A673 (cell line): ENCODE data around the gene ZNF639. TPM values are rescaled to one million over a fixed set of nuclear protein-coding genes. Genes with fewer than 3 reads are reported as not detected.

Source experiments
- BruUV-seq: library from RNA; stranded (reverse); fragments of 400-500 nt; replicated peaks from 2 replicates; lab custom pipeline; 2021; lab: Mats Ljungman, UMichigan
- CTCF ChIA-PET: fragments of 300-600 bp; sonication (Branson Sonifier 250); formaldehyde crosslinking; loops from one replicate; lab custom pipeline; 2022; ENCODE audit warnings: antibody characterized with exemption; lab: Charles Lee
- POLR2A ChIA-PET: fragments of 300-600 bp; sonication (Branson Sonifier 250); formaldehyde crosslinking; loops from one replicate; lab custom pipeline; 2022; ENCODE audit warnings: antibody characterized with exemption; ENCODE audit not compliant: low non-redundant PET; lab: Charles Lee
- DNase-seq: peaks from one replicate; pipeline ENCODE4 v3.0.0-alpha.2; 2015; ENCODE audit warnings: low spot score
- H3K27ac ChIP-seq: fragments of 200-600 bp; sonication (generic); 2 replicates; pipeline ENCODE4 v1.5.1; 2016; ENCODE audit warnings: mixed run types, low read depth, mild to moderate bottlenecking, mixed read lengths, antibody characterized with exemption, low read length; ENCODE audit not compliant: poor library complexity, severe bottlenecking
- H3K27me3 ChIP-seq: fragments of 200-600 bp; sonication (generic); replicated peaks from 2 replicates; pipeline ENCODE4 v1.6.1; 2017; ENCODE audit warnings: mixed run types, low read depth, mild to moderate bottlenecking, mixed read lengths, antibody characterized with exemption, low read length; ENCODE audit not compliant: insufficient read depth, poor library complexity
- H3K36me3 ChIP-seq: fragments of 200-600 bp; sonication (generic); 2 replicates; pipeline ENCODE4 v1.6.1; 2016; ENCODE audit warnings: mixed run types, mild to moderate bottlenecking, mixed read lengths, antibody characterized with exemption, low read length; ENCODE audit not compliant: insufficient read depth, poor library complexity, severe bottlenecking
- H3K4me1 ChIP-seq: fragments of 200-600 bp; sonication (generic); 2 replicates; pipeline ENCODE4 v1.6.1; 2017; ENCODE audit warnings: mixed run types, mild to moderate bottlenecking, mixed read lengths, antibody characterized with exemption, low read length; ENCODE audit not compliant: insufficient read depth, poor library complexity, severe bottlenecking
- H3K4me3 ChIP-seq: fragments of 200-600 bp; sonication (generic); 2 replicates; pipeline ENCODE4 v1.5.1; 2016; ENCODE audit warnings: low read depth, mixed run types, mild to moderate bottlenecking, mixed read lengths, low read length; ENCODE audit not compliant: poor library complexity, severe bottlenecking
- H3K9me3 ChIP-seq: fragments of 200-600 bp; sonication (generic); 2 replicates; pipeline ENCODE4 v1.6.1; 2016; ENCODE audit warnings: mixed run types, low read depth, mild to moderate bottlenecking, mixed read lengths, antibody characterized with exemption, low read length; ENCODE audit not compliant: poor library complexity, severe bottlenecking
- EZH2 ChIP-seq: fragments of 200-600 bp; sonication (generic); IDR thresholded peaks from 2 replicates; pipeline ENCODE4 v1.6.1; 2017; ENCODE audit warnings: borderline replicate concordance, low read depth, mild to moderate bottlenecking, mixed read lengths, antibody characterized with exemption, low read length; ENCODE audit not compliant: poor library complexity, severe bottlenecking
- intact Hi-C: fragments of 100-400 bp; cut with micrococcal nuclease; formaldehyde crosslinking; loops from one replicate; pipeline ENCODE4 v1.10.0; 2022; ENCODE audit not compliant: unreplicated experiment
- total RNA-seq: library from RNA; stranded (reverse); gene quantifications from 2 replicates; pipeline ENCODE4 v1.2.3, GENCODE V29; 2021
- TF ChIP-seq, protein P1 (sequence below): fragments of 300-800, 200-600 bp; sonication (generic); conservative IDR thresholded peaks from 2 replicates; pipeline ENCODE4 v1.5.1; 2017; ENCODE audit warnings: low read depth, mild to moderate bottlenecking, antibody characterized with exemption, low read length, moderate library complexity, mixed read lengths

ZNF639 gene
- total RNA-seq, 1 experiment from 2014 or later = 47.4 TPM

DNA sequence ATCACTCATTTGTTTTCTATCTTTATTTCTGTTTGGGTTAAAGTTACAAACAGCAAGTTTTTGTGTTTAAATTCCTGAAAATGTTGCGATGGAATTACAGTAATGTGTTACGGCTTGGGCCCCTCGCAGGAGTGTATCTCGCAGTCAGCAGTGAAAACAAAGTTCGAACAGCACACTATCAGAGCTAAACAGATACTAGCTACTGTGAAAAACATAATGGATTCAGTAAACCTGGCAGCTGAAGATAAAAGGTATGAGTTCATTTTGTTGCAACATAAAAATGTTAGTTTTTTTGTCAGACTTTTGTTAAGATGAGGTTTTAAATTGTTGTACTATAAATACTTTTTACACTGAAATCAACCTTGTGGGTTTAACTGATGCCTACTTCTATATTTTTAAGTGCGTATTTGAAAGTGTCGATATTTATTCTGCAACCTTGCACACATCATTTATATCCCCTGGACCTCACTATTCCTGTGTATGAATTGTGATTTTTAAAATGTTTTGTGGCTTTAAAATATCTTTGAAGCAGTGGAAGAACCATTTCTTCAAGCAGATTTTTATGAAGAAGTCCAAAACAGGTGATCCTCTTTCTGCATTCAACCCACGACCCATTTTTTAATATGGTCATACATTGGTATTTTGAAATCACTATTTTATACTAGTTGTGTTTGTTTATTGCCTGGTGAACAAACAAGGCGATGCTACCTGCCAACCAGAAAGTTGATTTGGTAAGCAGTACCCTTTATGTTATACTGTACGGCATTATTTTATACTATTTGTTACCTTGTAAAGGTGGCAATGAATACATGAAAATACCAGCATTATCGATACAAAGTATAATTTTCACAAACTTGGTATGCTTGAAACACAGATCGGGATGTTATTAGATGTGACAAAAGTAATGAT, 52.5 kb downstream of the ZNF639 start:
- Histone ChIP-seq H3K9me3 (no peaks in the 10 kb centered on the region), H3K4me3 (no peak overlapping the region), H3K27me3 (no peaks in the 10 kb centered on the region), H3K36me3 (peaks cover 17% of the 10 kb centered on the region), H3K4me1 (no peaks in the 10 kb centered on the region), H3K27ac (no peak overlapping the region)
- ChIA-PET POLR2A (no interaction called here), CTCF (no interaction called here)
- intact Hi-C loops = no loop called here
- no peak for DNase-seq
- TF ChIP-seq, protein P1, sequence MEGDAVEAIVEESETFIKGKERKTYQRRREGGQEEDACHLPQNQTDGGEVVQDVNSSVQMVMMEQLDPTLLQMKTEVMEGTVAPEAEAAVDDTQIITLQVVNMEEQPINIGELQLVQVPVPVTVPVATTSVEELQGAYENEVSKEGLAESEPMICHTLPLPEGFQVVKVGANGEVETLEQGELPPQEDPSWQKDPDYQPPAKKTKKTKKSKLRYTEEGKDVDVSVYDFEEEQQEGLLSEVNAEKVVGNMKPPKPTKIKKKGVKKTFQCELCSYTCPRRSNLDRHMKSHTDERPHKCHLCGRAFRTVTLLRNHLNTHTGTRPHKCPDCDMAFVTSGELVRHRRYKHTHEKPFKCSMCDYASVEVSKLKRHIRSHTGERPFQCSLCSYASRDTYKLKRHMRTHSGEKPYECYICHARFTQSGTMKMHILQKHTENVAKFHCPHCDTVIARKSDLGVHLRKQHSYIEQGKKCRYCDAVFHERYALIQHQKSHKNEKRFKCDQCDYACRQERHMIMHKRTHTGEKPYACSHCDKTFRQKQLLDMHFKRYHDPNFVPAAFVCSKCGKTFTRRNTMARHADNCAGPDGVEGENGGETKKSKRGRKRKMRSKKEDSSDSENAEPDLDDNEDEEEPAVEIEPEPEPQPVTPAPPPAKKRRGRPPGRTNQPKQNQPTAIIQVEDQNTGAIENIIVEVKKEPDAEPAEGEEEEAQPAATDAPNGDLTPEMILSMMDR = no peak
- no peak for TF ChIP-seq EZH2
- BruUV-seq = no TSS peak

DNA sequence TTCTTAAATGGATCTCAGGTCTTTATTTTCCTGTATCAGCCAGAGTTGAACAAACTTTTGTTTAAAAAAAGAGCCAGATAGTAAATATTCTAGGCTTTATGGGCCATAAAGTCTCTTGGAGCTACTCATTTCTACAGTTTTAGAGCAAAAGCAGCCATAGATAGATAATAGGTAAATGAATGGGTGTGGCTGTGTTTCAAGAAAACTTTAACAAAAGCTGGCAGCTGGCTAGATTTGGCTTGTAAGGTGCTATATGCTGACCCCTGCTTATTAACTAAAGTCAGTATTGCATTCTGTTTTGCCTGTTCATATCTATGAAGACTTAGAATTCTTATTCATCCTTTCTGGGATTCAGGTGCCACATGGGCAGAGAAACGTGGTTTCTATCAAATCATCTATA, 53.6 kb downstream of the ZNF639 start:
- Histone ChIP-seq H3K27me3 (no peaks in the 10 kb centered on the region), H3K36me3 (peaks cover 22% of the 10 kb centered on the region), H3K4me1 (no peaks in the 10 kb centered on the region), H3K27ac (no peak overlapping the region), H3K9me3 (no peaks in the 10 kb centered on the region), H3K4me3 (no peak overlapping the region)
- intact Hi-C loops = no loop called here
- ChIA-PET POLR2A (no interaction called here), CTCF (no interaction called here)
- TF ChIP-seq, protein P1 = no peak
- no peak for TF ChIP-seq EZH2
- no TSS peak for BruUV-seq
- no peak for DNase-seq

Other genes starting within 250 kb of the ZNF639 start
- 19.8 and 21.6 TPM in 2 replicates for gene PIK3CA, start 174.7 kb upstream of the ZNF639 start, total RNA-seq
- 3.5 and 4.3 TPM in 2 replicates for gene KCNMB3, start 71.9 kb upstream of the ZNF639 start, total RNA-seq
- 59.0 TPM in 2 replicates for gene MFN1, start 24.7 kb downstream of the ZNF639 start, total RNA-seq
- 75.2 and 83.3 TPM in 2 replicates for gene GNB4, start 128.4 kb downstream of the ZNF639 start, total RNA-seq
- 140 and 153 TPM in 2 replicates for gene ACTL6A, start 239.9 kb downstream of the ZNF639 start, total RNA-seq